M059J (cell line): Measurements from ENCODE around the gene DROSHA. TPM values are rescaled to one million over a fixed set of nuclear protein-coding genes. Genes with fewer than 3 reads are reported as not detected.

ENCODE experiments used
- DNase-seq: peaks from one replicate; pipeline ENCODE4 v3.0.0-alpha.2; 2012; ENCODE audit warnings: low read depth
- total RNA-seq: library from RNA; depleted of rRNA; stranded (reverse); fragments of >200 nt; shearing (Covaris generic); gene quantifications from 2 replicates; pipeline ENCODE4 v1.2.3, GENCODE V29; 2014

The DROSHA gene
- total RNA-seq, 1 experiment from 2014 or later = 54.2 TPM

GRCh38 chr5:31381299-31381698, 150.6 kb downstream of the DROSHA start:
- no peak for DNase-seq

- DNase-seq = no peak
Observed at GRCh38 chr5:31380049-31380448, 151.8 kb downstream of the DROSHA start.

- peak; percentile 58 for DNase-seq
Observed at GRCh38 chr5:31378838-31379237, 153.1 kb downstream of the DROSHA start.

GRCh38 chr5:31378136-31378535, 153.8 kb downstream of the DROSHA start:
- DNase-seq = no peak

GRCh38 chr5:31377274-31377946, 154.5 kb downstream of the DROSHA start:
- no peak for DNase-seq

GRCh38 chr5:31375999-31376720, 155.7 kb downstream of the DROSHA start:
- no peak for DNase-seq

- no peak for DNase-seq
Observed at GRCh38 chr5:31372124-31372523, 159.8 kb downstream of the DROSHA start.

GRCh38 chr5:31366941-31367340, 165.0 kb downstream of the DROSHA start:
- DNase-seq = peak; percentile 68

GRCh38 chr5:31365776-31366175, 166.1 kb downstream of the DROSHA start:
- peak; percentile 34 for DNase-seq

- peak; percentile 80 for DNase-seq
Observed at GRCh38 chr5:31364881-31365636, 166.8 kb downstream of the DROSHA start.

- DNase-seq = peak; percentile 76
Observed at GRCh38 chr5:31362931-31363568, 168.8 kb downstream of the DROSHA start.

- DNase-seq = no peak
Observed at GRCh38 chr5:31362529-31362900, 169.4 kb downstream of the DROSHA start.

- peak; percentile 88 for DNase-seq
Observed at GRCh38 chr5:31361704-31362528, 170.0 kb downstream of the DROSHA start.

GRCh38 chr5:31361234-31361633, 170.7 kb downstream of the DROSHA start:
- peak; percentile 97 for DNase-seq

GRCh38 chr5:31359839-31360238, 172.1 kb downstream of the DROSHA start:
- DNase-seq = no peak

- DNase-seq = no peak
Observed at GRCh38 chr5:31357038-31357437, 174.9 kb downstream of the DROSHA start.

GRCh38 chr5:31355337-31355736, 176.6 kb downstream of the DROSHA start:
- DNase-seq = peak; percentile 14
